Parathyroid adenoma (tissue), 2 donors: ENCODE results near the gene COL23A1.

ENCODE experiments used
- H2AFZ ChIP-seq: fragments of 300-600 bp; sonication (generic); one replicate; pipeline ENCODE4 v1.7.0; 2017; ENCODE audit warnings: antibody characterized with exemption, mild to moderate bottlenecking
- H3K27ac ChIP-seq: fragments of 300-600 bp; sonication (generic); one replicate; pipeline ENCODE4 v1.7.0; 2017
- H3K27me3 ChIP-seq: fragments of 300-600 bp; sonication (generic); one replicate; pipeline ENCODE4 v1.7.0; 2017; ENCODE audit warnings: low read length; ENCODE audit not compliant: control insufficient read depth, insufficient read depth
- H3K36me3 ChIP-seq: fragments of 300-600 bp; sonication (generic); one replicate; pipeline ENCODE4 v1.7.0; 2017; ENCODE audit warnings: low read length; ENCODE audit not compliant: control insufficient read depth, insufficient read depth
- H3K4me1 ChIP-seq: fragments of 300-600 bp; sonication (generic); one replicate; pipeline ENCODE4 v1.7.0; 2017; ENCODE audit warnings: control low read depth
- H3K4me2 ChIP-seq: fragments of 300-600 bp; sonication (generic); one replicate; pipeline ENCODE4 v1.7.0; 2017; ENCODE audit warnings: low read length
- H3K4me3 ChIP-seq: fragments of 300-600 bp; sonication (generic); one replicate; pipeline ENCODE4 v1.7.0; 2017; ENCODE audit warnings: low read depth, low read length
- H3K79me2 ChIP-seq: fragments of 300-600 bp; sonication (generic); one replicate; pipeline ENCODE4 v1.7.0; 2017; ENCODE audit warnings: control low read depth
- H3K9ac ChIP-seq: fragments of 300-600 bp; sonication (generic); one replicate; pipeline ENCODE4 v1.7.0; 2017; ENCODE audit warnings: mild to moderate bottlenecking
- H3K9me3 ChIP-seq: fragments of 300-600 bp; sonication (generic); one replicate; pipeline ENCODE4 v1.7.0; 2017; ENCODE audit warnings: low read length; ENCODE audit not compliant: control insufficient read depth
- TF ChIP-seq, protein P1 (sequence below): fragments of 300-600 bp; sonication (generic); IDR thresholded peaks from one replicate; pipeline ENCODE4 v1.7.0; 2017; ENCODE audit warnings: antibody characterized with exemption, mild to moderate bottlenecking
- donor health status: primary hyperparathyroidism.

COL23A1 gene

DNA sequence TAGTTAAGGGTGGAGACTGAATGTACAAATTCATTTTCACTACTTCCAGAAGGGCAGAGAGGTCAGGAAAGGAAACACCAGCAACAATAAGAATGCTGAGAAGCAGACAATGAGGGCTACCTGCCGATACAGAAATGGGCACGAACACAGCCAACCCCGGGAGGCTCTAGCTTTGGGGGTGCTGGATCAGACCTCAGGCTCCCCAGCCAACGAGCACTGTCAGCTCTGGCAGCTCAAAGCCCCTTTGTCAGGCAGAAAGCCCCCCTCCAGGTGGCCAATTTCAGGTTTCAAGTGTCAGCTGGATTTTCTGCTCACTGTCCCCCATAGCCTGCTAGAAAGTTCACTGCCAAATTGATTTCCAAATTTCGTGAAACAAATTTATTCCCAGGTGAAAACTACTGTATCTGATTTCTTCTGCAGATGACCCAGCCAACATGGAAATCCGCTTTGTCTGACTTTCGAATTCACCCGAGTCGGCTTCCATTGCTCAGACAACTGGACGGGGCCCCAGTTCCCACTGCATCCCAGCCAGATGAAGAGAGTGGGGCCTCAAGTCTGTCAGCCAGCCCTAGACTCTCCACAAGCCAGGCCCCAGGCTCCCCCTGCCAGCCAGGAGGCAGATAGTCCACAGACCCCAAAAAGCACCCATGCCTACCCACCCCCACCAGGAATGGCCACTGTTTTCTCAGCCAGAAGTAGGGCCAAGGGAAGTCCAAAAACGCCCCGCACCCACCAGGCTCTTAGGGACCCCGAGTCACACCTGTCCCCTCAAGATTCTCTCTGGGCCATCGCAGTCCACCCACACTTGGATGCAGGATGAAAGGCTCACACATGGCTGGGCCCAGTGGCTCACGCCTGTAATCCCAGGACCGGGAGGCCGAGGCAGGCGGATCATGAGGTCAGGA is 261.1 kb downstream of the COL23A1 start:
- Histone ChIP-seq H3K27me3 (no peaks in the 10 kb centered on the region), H3K9me3 (no peaks in the 10 kb centered on the region), H3K79me2 (no peaks in the 10 kb centered on the region), H3K36me3 (no peaks in the 10 kb centered on the region), H3K9ac (no peak overlapping the region), H3K4me1 (no peaks in the 10 kb centered on the region), H2AFZ (no peak overlapping the region), H3K4me2 (no peak overlapping the region), H3K4me3 (no peak overlapping the region), H3K27ac (no peak overlapping the region)
- TF ChIP-seq, protein P1, sequence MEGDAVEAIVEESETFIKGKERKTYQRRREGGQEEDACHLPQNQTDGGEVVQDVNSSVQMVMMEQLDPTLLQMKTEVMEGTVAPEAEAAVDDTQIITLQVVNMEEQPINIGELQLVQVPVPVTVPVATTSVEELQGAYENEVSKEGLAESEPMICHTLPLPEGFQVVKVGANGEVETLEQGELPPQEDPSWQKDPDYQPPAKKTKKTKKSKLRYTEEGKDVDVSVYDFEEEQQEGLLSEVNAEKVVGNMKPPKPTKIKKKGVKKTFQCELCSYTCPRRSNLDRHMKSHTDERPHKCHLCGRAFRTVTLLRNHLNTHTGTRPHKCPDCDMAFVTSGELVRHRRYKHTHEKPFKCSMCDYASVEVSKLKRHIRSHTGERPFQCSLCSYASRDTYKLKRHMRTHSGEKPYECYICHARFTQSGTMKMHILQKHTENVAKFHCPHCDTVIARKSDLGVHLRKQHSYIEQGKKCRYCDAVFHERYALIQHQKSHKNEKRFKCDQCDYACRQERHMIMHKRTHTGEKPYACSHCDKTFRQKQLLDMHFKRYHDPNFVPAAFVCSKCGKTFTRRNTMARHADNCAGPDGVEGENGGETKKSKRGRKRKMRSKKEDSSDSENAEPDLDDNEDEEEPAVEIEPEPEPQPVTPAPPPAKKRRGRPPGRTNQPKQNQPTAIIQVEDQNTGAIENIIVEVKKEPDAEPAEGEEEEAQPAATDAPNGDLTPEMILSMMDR = no peak

DNA sequence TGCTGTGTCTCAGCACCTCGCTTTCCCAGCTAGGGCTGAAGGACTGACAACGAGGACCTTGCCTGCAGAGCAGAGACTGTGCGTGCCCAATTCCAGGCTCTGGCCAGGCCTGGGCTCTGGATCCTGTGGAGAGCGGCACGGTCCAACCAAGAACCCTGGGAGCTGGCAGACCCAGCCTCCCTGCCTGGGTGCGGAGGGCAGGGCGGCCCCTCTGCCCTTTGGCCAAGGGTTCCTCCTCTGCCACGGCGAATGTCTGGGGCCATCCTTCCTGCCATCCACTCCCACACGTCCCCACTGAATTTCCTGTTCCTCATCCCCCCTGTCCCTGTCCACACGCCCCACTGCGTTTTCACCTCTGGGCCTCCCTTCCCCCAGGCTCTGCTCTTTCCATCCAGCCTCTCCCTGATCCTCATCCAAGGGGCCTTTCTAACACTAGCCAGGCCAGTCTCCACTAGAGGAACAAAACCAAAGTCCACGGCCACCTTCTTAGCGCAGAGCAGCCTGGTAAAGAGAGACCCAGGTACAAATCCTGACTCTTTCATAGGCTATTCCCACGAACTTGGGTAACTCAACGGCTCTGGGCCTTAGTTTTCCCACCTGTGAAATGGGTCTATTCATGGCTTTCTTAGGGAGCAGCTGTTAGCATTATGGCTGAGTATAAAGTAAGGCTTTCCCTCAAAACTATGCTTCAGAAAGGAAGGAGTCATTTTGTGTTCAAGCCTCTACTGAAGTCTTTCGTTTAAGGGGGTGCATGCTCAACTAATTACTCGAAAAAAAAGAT is 262.1 kb downstream of the COL23A1 start:
- Histone ChIP-seq H3K27me3 (no peaks in the 10 kb centered on the region), H3K4me1 (no peaks in the 10 kb centered on the region), H3K9ac (no peak overlapping the region), H3K9me3 (no peaks in the 10 kb centered on the region), H2AFZ (no peak overlapping the region), H3K4me2 (no peak overlapping the region), H3K27ac (no peak overlapping the region), H3K36me3 (no peaks in the 10 kb centered on the region), H3K4me3 (no peak overlapping the region), H3K79me2 (no peaks in the 10 kb centered on the region)
- TF ChIP-seq, protein P1 = no peak

DNA sequence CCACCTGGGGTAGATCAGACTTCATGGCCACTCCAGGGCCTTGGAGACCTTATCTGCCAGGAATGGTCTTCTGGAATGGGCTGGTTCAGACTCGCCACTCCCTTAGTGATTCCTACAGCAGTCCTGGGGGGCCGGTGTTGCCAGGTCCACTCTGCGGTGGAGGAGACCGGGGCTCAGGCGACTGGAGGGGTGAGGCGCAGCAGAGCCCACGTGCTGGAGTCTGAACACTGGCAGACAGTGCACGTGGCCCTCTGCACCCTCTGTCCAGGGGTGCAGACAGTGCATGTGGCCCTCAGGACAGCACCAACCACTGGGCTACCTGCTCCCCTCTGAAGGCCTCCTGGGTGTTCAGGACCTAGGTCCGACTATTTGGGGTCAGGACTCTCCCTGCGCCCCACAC is 262.7 kb downstream of the COL23A1 start:
- H3K9me3 ChIP-seq = no peaks in the 10 kb centered on the region
- no peaks in the 10 kb centered on the region for H3K27me3 ChIP-seq
- H3K9ac ChIP-seq = no peak overlapping the region
- no peaks in the 10 kb centered on the region for H3K36me3 ChIP-seq
- no peak overlapping the region for H3K4me3 ChIP-seq
- H2AFZ ChIP-seq = no peak overlapping the region
- no peak overlapping the region for H3K27ac ChIP-seq
- H3K4me2 ChIP-seq = no peak overlapping the region
- TF ChIP-seq, protein P1 = no peak
- H3K79me2 ChIP-seq = no peaks in the 10 kb centered on the region
- H3K4me1 ChIP-seq = no peaks in the 10 kb centered on the region

DNA sequence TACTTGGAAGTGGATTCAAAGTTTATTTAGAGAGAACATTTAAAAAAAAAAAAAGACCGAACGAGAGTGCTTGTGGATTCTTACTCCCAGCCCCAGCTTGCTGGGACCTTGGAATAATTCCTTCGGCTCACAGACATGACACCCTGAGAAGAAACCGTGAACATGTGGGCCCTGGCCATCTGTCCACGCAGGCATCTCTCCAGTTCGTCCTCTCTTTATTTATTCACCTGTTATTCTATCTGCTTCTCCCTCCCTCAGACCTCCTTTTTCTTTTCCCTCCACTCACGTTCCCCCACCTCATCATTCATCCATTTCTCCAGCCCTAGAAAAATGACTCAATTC is 263.8 kb downstream of the COL23A1 start:
- Histone ChIP-seq H3K9ac (no peak overlapping the region), H2AFZ (no peak overlapping the region), H3K4me2 (no peak overlapping the region), H3K4me3 (no peak overlapping the region), H3K9me3 (no peaks in the 10 kb centered on the region), H3K4me1 (no peaks in the 10 kb centered on the region), H3K27ac (no peak overlapping the region), H3K36me3 (no peaks in the 10 kb centered on the region), H3K27me3 (no peaks in the 10 kb centered on the region), H3K79me2 (no peaks in the 10 kb centered on the region)
- TF ChIP-seq, protein P1 = no peak
